ENCODE data around the gene HOPX.
"Not testable (repeated sequence)": the region's sequence is repeated elsewhere in the genome, so short reads cannot be mapped to it uniquely, and the experiment has no call there.

Gene HOPX

DNA sequence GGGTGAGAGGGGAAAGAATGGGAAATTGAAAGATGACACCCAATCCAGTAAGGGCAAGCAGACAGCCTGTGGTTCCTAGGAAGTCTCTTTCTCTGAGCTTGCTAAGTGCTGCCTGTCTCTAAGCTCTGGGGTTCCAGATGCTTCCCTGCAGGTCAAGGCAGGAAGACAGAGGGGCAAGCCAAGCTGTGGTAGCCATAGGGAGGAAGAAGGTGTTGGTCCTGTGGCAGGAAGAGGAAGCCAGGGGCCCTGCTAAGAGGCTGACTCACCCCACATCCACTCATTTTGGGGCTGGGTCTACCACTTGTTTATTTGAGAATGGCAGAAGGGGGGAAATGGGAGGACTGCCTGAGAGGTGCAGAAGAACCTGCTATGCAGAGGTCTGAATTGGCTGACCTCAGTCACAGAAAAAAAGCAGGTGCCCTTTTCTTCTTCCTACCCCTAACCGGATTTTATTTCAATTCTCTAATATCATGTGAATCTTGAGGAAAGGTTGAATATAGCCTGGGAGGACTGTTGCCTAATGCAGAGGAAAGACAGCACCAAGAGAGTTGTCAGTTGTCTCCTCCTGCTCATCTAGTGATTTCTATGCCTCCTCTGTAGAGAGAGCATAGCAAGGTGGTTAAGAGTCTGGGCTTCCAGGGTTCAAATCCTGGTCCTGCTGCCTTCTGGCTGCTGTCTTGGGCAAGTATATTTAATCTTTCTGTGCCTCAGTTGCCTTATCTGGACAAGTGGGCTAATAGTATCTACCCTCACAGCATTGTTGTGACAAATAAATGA lies 27.4 kb downstream of the HOPX start:
- no peak for DNase-seq

DNA sequence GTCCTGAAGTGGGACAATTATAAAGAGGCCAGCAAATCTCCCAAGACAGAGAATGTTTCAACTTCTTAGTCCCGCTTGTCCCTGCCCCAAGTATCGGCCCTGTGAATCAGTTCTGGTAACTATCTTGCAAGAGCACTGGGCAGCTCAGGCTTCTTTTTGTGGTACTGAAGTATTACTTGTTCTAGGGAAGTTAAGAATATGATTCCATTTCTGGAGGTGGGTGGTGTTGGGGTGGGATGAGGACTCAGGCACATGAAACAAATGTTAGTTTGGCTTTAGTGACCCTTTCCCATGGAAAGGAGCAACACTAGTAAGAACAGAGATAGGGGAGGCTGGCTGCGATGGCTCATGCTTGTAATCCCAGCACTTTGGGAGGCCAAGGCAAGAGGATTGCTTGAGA lies 28.9 kb downstream of the HOPX start:
- DNase-seq, result no peak

DNA sequence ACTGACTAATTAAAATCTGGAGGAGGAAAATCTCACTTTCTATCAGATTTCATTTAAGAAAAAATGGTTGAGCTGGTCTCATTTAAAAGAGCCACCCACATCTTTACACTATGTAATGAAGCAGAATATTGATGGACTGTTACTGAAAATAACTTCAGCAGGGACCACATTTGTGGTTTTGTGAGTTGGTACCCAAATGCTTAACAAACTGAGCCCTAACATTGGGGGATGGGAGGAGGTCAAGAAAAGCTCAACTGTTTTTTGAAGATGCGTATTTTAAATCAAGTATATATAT lies 30.1 kb downstream of the HOPX start:
- no peak for DNase-seq

DNA sequence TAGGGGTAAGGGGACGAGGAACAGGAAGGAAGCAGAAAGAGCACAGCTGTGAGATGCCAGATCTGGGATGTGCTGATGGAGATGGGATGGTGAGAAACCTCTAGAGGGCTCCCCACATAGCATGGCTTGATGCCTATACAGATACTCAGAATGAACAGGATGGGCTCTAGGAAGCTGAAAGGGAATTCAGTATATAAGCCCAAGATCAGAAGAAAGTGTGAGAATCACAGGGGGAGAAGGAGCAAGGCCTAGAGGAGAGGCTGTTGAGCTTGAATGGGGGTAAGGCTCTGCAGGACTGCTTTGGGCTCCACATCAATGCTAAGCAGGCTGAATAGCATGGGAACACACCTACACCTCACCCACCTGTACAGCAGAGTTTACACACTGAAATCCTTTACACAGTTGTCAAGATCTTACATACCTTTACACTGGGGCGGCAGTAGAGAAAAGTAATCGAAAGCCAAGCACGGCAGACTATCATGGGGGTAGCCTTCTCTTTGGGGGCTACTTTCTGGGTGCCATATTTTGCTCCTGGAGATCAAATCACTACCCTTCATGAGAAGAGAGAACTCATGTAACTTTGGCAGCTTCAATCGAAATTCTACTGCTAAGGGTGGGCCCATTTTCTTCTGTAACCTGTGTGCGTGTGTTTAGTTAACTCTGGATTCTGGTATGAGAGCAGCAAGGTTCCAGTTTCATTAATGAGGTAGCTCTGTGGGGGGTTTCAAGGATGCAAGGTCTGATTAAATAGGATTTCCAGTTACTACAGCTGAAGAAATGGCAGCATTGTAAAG lies 30.6 kb downstream of the HOPX start:
- no peak for DNase-seq

DNA sequence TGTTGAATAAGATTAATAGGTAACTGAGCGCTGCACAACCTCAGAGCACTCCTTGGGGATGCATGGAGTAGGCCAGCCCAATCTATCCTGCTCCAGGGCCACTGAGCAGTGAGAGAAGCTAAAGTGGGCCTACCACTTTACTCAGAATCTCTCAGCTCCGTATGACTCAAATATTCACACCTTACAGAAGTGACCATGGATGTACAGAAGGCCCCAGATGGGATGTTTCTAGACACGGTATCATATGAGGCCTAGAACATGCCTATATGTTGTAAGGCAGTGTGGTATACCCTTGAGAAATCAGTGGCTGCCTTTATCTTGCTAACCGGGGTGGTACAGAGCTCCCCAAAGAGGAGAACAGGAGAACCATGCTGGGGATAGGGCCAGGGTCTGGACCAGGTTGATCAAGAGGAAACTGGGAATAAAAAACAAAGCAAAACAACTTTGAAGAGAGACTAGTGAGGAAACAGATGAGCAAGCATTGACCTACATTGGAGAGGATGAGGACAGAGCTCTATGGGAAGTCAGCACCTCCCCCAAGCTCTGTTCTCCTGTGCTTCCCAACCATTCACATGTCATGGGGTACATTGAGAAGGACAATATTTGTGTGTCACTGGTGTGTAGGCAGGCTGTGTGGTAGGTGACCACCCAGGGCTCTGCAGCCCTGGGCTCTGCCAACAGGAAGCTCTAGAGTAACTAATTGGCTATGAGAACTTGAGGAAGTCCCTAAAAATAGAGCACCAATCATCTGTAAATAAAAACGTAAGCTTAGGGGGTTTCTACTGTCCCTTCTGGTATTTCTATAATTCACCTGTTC lies 31.4 kb downstream of the HOPX start:
- no peak for DNase-seq

DNA sequence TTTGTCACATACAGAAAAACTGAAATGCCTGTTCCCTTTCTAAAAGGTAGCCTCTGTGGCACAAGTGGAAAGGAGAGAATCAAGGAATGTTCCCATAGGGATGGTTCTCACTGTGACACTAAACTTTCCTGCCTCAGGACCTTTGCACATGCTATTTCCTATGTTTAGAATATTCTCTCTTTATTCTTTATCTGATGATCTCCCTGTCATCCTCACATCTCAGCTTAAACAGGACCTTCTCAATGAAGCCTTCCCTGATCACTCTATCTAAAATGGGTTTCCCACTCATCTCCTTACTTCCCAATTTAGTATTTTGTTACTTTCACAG lies 32.3 kb downstream of the HOPX start:
- DNase-seq, result no peak

DNA sequence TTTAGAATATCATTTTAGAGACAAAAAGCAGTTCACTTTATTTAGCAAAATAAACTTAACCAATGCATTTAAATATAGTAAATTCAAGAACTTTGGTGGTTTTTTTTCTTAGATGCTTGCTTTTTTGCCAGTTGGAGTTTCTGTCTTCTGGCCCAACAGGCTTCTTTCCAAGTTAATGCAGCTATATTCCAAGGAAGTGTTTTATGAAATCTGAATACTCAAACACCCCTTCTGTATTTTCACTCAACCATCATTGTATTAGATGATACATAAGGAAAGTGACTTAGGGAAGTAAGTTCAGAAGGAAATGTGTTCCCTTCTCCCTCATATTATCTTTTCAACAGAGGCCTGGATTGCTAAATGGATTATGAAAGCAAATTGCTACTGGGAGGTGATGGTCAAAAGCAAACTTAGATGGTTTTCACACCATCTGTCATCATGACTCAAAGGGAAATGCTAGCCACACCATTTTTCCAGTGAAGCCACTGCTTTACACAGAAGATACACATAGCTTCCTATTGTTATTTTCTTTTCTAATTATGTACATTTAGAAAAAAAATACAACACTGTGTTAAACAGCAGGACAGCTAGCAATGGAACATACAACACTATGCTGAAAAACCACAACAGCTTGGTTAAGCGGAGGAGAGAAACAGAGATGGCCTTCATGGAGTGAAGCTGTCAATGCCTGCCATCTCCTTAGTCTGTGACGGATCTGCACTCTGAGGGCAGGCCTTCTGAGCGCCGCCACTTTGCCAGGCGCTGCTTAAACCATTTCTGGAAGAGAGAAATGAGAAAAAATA lies 32.9 kb downstream of the HOPX start:
- no peak for DNase-seq

DNA sequence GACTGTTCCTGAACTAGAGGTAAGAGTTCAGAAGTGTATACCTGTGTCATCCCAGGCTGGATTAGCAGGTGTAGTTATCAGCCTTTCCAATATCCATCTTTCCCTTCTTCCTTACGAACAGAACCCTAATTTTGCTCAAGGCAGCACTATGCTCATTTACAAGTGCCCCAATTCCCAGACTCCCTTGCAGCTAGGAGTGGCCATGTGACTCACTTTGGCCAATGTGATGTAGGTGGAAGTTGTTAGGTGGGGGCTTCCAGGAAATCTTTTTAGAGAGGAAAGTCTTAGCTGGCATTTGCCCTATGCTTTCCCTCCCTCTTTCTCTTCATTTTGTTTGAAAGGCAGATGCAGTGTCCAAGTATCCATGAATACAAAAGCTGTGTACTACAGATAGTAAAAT lies 34.8 kb downstream of the HOPX start:
- no peak for DNase-seq

DNA sequence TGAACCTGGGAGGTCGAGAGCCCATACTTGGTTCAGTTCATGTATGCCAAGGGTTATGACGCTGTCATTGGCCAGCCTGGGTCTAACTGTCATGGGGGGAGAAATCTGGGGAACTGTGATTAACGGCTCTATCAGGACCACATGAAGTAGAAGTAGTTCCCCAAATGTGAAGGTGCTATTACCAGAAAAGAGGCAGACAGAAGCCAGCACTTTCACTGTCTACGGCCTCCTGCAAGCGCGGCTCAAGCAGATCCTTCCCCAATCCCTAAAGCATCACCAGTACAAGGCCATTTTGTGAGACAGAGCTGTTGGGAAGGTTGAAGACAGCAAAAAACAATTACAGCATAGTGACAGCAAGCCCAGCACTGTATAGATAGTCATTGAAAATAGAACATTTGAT lies 37.5 kb downstream of the HOPX start:
- DNase-seq, result no peak

DNA sequence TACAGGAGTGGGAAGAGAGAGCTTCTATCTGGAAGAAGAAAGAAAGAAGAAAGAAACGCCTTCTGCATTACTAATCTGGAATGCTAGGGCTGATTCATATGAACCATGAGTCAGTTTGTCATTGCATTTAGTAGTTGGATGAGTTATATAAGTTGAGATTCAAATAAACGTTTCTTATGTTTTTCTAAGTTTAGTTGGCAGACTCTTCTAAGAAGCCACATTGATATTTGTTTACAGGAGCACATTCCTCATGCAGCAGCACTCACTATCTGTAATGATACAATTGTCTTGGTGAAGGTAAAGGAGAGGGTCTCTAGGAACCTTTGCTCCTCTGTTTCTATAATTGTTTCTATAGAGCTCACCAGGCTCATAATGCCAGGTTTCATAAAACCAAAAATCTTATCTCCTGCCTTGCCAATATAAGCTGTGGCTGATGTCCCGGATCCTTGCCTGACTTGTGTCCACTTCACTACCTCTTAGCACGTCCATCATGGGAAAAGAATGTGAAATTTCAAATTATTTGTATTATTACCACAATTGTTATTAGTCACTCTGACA lies 39.5 kb downstream of the HOPX start:
- no peak for DNase-seq

DNA sequence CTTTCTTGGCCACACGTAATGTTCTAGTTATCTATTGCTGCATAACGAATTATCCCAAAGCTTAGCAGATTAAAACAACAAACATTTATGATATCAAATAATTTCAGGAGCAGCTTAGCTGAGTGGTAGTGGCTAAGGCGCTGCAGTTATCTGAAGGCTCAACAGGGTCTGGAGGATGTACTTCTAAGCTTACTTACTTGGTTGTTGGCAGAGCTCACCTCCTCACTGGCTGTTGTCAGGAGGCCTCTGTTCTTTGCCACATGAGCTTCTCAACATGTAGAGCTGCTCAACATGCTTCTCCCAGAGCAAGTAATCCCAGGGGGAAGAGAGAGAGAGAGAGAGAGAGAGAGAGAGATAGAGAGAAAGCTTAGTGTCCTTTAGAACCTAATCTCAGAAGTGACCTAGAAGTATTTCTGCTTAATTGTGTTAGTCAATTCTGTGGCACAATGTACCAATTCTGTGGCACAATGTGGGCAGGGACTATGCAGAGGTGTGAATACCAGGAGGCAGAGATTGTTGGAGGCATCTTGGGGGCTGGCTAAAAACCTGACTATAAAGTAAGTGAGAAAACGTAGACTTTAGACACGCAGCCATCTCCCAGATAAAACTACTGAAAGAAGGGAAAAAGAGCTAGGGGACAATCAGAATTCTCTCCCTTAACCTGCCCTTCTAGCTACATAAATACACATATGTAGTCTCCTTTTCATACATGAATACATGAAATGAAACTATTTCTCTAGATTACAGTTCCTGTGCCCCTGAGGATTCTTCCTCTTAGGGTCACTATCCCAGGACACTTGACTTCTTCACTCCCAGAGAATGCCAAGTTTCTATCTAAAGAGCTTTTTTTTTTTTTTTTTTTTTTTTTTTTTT lies 40.2 kb downstream of the HOPX start:
- DNase-seq, result no peak

DNA sequence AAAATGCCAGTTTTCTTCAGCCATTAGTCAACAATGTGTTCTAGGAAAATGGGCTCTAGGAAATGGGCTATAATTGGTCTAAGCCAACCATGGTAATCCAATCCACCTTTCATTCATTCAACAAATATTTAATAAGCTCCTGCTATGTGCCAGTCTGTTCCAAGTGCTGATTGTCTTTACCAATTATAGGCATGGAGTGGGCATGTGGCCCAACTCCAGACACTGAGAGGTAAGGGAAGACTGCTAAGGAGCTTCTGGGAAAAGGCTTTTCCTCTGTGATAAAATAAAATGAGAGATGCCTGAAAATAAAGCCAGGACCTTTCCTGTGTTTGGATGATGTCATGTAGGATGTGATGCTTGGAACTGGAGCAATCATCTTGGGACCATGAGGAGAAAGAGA lies 43.3 kb downstream of the HOPX start:
- peak in 1 of 2 experiments; percentile 38 for DNase-seq

DNA sequence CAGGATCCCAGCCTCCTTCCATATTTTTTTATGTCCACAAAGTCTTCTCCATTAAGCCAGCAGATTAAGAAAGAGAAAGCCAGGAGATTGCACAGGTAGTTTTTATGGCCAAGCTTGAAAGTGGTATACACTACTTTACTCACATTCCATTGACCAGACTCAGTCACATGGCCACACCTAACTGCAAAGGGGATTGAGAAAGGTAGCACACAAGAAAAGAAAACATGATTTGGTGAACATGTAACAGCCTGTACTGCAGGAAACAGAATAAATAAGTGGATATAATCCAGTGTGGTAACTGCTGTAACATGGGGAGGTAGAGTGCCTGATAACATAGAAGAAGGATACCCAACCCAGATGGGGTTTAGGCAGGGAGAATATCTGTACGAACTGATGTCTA lies 43.9 kb downstream of the HOPX start:
- no peak for DNase-seq

DNA sequence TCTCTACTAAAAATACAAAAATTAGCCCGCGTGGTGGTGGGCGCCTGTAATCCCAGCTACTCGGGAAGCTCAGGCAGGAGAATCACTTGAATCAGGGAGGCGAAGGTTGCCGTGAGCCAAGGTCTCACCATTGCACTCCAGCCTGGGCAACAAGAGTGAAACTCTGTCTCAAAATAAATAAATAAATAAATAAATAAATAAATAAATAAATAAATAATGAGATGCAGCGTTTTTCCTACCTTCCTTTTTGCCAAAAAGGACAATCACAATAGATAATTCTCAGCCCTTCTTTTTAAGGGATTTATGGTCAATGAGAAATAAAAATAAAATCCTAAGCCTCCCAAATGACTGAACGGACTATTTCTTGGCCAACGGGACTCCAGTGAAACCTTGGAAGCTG lies 46.1 kb downstream of the HOPX start:
- DNase-seq, result not testable (repeated sequence)

DNA sequence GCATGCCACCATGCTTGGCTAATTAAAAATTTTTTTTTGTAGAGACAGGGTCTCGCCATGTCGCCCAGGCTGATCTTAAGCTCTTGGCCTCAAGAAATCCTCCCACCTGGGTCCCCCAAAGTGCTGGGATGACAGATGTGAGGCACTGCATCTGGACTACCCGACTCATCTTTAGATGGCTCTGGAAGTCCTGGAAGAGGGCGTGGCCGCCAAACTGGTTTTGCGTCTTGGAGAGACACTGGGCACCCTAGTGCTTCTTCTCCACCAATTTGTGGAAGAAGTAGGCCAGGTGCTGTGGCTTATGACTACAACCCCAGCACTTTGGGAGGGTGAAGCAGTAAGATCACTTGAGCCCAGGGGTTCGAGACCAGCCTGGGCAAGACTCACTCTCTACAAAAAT lies 47.6 kb downstream of the HOPX start:
- no peak for DNase-seq

DNA sequence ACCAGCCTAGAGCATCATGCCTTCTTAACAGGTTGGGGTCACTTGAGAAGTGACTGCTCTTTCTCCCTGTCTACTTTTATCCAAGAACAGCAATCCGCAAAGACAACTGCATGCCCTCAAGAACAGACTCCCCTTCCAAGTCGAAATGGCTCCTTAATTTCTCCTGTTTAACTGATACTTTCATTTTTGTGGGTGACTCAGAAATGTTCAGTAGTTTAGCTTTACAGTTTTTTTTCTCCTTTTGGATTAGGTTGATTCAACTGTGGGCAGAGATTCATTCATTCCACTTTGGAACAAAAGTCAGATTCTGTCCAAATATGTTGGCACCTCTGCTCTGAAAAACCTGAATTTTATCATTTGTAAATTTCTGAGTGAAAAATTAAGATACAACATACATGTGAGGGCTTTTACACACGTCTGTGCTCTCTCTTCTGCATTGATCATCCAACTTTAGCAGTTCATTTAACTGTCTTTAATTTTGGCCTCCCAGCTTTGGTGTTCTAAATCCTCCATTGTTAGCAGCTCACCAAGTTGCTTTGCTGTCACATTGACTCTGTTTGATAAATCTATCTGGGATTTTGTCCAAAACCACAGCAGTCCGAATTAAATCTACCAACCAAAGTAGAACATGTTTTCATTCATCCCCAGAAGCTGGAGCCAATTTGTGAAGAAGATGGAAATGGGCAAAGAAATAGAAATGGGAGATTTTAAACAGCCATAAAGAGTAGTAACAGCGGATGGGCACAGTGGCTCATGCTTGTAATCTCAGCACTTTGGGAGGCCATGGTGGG lies 50.0 kb downstream of the HOPX start:
- no peak for DNase-seq

DNA sequence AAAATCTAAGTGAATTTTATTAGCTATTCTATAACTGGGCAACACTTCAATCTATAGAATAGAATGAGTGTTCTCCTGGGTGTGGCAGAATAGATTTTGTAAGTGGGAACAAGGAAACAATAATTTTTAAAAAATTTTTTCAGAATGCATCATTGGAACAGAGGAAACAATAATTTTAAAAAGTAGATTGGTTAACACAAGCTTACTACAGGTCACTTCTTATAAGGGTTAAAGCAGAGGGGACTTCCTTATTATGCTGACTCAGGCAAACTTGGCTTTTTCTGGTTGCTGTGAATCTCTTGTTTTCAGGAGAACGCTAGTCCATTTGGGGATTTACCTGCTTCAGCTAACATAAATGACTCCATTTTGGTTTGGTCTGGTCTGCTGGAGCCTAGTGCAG lies 52.5 kb downstream of the HOPX start:
- no peak for DNase-seq

DNA sequence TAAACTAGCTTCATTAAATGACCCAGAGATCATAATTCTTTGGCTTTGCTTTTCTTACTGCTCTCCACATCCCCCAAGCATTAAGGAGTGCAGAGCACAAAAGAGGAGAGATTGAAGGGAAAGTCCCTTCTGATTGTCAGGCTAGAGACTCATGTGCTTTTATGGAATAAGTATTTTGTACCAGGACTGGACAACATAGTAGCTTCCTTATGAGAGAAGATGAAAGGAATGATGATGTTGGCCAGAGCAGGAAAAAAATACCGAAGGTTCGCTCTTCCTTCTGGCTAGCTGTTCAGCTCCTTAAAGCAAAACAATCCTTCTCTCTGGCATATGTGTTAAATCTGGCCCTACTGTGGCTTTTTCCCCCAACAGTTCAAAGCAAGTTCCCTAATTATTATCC lies 53.1 kb downstream of the HOPX start:
- DNase-seq, result no peak

DNA sequence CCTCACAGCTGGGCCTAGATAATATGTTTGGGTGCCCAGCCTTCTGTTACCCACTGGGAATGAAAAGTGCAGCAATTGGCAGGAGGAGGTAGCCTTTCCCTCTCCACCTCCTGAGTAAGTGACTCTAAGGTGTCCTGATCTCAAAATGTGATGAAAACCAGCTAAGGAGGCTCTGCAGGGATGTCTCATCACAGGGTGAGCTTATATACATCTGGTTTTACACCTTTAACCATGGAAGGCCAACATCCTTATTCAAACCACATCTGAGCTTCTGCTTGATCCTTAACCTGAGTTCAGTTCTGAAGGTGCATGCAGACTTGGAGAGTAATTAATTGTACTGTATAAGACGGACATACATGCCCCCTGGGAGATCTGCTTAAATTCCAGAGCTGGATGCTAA lies 53.7 kb downstream of the HOPX start:
- no peak for DNase-seq

DNA sequence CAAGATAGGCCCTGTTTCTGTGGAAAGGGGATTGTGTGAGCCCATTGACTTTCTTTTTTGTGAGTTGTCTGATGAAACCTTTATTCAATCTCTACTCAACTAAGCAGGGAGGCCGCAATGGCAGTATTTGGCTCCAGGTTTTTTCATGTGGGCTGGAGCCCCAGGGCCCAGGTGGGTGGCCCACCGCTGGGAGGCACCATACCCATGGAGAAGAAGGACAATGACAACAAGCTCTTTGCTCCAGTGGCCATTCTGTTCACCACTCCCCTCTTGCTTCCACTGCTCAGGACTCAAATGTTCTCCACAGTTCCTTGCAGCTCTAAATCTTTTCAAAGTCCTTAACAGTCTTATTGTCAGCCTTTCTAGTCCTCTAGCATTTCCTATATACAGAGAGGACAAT lies 54.1 kb downstream of the HOPX start:
- no peak for DNase-seq

DNA sequence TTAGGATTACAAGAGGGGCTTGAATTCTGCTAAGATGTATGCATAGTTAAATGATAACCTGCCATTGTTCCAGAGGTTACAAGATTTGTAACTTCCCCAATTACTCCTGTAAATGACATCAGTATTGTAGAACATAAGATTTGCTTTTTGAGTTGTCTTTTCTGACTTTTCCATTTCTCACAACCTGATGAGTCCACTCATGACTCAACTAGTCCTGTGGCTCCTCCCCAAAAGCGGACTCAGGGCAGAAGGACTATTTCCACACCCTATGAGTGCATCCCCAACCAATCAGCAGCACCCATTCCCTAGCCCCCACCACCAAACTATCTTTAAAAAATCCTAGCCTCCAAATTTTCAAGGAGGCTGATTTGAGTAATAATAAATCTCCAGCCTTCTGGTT lies 54.7 kb downstream of the HOPX start:
- DNase-seq, result no peak
